Measurements from ENCODE around the gene UMODL1. TPM values are rescaled to one million over a fixed set of nuclear protein-coding genes. Genes with fewer than 3 reads are reported as not detected.

The UMODL1 gene
- total RNA-seq, 4 donors from 2014 or later: 0.15 to 0.21 TPM; not detected in 2

DNA sequence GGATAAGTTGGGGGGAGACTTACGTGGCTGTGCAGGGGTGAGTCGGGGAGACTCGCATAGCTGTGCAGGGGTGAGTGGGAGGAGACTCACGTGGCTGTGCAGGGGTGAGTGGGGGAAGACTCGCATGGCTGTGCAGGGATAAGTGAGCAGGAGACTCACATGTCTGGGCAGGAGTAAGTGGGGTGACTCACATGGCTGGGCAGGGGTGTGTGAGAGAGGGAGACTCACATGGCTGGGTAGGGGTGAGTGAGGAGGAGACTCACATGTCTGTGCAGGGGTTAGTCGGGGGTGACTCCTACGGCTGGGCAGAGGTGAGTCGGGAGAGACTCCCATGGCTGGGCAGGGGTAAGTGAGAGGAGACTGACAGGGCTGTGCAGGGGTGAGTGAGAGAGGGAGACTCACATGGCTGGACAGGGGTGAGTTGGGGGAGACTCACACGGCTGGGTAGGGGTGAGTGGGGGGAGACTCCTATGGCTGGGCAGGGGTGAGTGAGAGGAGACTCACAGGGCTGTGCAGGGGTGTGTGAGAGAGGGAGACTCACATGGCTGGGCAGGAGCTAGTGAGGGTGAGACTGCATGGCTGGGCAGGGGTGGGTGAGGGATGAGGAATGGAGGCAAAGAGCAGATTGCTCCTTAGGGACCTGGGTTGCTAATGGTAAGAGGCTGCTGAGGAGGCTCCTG is 91.9 kb downstream of the UMODL1 start:
- H3K4me3 ChIP-seq: no peak overlapping the region
- H3K27me3 ChIP-seq: no peaks in the 10 kb centered on the region
- H3K27ac ChIP-seq: no peak overlapping the region
- H3K36me3 ChIP-seq: no peaks in the 10 kb centered on the region
- WGBS: 69% methylated on average over 9 of the region's 9 CpGs
- DNase-seq (ENCODE audit: low spot score in 2 of 2): peak; percentile 40 to 50
- peaks cover 4% of the 10 kb centered on the region for H3K4me1 ChIP-seq
- TF ChIP-seq, protein P1, sequence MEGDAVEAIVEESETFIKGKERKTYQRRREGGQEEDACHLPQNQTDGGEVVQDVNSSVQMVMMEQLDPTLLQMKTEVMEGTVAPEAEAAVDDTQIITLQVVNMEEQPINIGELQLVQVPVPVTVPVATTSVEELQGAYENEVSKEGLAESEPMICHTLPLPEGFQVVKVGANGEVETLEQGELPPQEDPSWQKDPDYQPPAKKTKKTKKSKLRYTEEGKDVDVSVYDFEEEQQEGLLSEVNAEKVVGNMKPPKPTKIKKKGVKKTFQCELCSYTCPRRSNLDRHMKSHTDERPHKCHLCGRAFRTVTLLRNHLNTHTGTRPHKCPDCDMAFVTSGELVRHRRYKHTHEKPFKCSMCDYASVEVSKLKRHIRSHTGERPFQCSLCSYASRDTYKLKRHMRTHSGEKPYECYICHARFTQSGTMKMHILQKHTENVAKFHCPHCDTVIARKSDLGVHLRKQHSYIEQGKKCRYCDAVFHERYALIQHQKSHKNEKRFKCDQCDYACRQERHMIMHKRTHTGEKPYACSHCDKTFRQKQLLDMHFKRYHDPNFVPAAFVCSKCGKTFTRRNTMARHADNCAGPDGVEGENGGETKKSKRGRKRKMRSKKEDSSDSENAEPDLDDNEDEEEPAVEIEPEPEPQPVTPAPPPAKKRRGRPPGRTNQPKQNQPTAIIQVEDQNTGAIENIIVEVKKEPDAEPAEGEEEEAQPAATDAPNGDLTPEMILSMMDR (IDR thresholded peaks at IDR 0.05): no peak
- TF ChIP-seq POLR2A (IDR thresholded peaks at IDR 0.05) (no peak), EP300 (IDR thresholded peaks at IDR 0.05) (no peak), POLR2AphosphoS5 (IDR thresholded peaks at IDR 0.05) (no peak)
- H3K9me3 ChIP-seq: no peaks in the 10 kb centered on the region

DNA sequence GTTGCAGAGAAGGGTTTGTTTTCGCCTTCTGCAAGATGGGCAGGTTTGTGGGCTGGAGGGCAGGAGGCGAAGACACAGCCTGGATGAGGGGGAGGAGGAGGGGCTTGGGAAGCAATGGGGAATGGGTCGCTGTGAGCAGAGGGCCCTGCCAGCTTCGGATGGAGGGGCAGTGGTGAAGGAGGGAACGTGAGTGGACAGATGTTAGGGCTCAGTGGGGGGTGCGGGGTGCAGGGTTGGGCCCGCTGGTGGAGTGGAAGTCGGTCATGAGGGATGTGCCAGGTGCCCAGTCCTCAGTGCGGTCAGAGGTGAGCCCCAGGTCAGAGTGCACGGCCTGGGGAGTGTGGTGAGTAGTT is 92.4 kb downstream of the UMODL1 start:
- no peaks in the 10 kb centered on the region for H3K36me3 ChIP-seq
- peak in 1 of 2 donors; percentile 40 for DNase-seq (ENCODE audit: low spot score in 2 of 2)
- no peak overlapping the region for H3K4me3 ChIP-seq
- WGBS: 93% methylated on average over 10 of the region's 10 CpGs
- H3K27ac ChIP-seq: no peak overlapping the region
- no peaks in the 10 kb centered on the region for H3K9me3 ChIP-seq
- TF ChIP-seq EP300 (IDR thresholded peaks at IDR 0.05) (no peak), POLR2A (IDR thresholded peaks at IDR 0.05) (no peak), POLR2AphosphoS5 (IDR thresholded peaks at IDR 0.05) (no peak)
- TF ChIP-seq, protein P1 (IDR thresholded peaks at IDR 0.05): no peak
- peaks cover 4% of the 10 kb centered on the region for H3K4me1 ChIP-seq
- no peaks in the 10 kb centered on the region for H3K27me3 ChIP-seq

DNA sequence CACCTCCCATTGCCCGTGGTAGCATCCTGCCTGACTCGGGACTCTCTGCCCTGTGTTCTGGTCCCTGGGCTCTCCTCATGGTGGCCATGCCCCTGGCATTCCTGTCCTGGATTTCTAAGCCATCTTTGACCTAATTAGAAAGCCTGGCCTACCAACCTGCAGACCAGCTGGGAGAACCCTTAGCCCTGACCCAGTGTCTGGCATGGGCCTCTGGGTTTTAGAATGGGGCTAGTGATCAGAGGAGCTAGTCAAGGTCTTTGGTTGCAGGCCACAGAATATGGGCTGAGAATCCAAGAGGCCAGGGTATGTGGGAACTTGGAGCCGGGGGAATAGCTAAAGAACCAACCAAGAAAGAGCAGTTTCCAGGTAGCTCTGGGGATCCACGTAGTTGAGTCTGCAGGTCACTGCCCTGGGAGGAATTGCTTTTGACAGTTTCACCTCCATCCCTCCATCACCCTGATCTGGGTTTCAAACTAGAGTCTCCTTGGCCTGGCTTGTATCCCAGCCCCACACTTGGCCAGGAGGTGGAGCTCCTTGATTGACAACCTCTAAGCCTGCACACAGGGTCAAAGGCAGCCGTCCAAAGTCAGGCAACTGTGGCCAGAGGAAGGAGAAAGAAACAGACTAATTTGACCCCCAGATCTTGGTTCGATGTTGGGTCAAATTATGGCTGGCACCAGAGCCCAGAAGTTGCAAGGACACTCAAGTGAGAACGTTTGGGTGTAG is 93.1 kb downstream of the UMODL1 start:
- Histone ChIP-seq H3K4me1 (peaks cover 4% of the 10 kb centered on the region), H3K27me3 (no peaks in the 10 kb centered on the region), H3K9me3 (no peaks in the 10 kb centered on the region), H3K27ac (no peak overlapping the region), H3K36me3 (no peaks in the 10 kb centered on the region), H3K4me3 (no peak overlapping the region)
- TF ChIP-seq, protein P1 (IDR thresholded peaks at IDR 0.05): peak; percentile 17 to 32
- no peak for TF ChIP-seq EP300 (IDR thresholded peaks at IDR 0.05)
- no peak for TF ChIP-seq POLR2A (IDR thresholded peaks at IDR 0.05)
- no peak for TF ChIP-seq POLR2AphosphoS5 (IDR thresholded peaks at IDR 0.05)
- 58% methylated on average over 7 of the region's 7 CpGs for WGBS
- DNase-seq (ENCODE audit: low spot score in 2 of 2): peak in 1 of 2 donors; percentile 81

DNA sequence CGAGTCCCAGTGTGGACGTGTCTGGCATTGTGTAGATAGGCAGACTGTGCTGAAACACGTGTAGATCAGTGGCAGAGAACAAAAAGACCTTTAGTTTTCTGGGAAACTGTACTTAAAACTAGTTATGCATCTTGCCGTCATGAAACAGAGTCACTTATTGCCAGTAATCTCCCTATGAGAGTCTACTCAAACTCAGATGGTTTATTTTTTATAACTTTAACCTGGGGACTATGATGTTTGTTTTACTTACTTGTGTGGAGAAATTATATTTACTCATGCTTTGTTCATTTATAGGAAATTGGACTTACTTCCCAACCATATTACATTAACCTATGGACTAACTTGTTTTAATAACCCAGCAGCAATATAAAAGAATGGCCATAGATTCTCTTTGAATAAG is 93.7 kb downstream of the UMODL1 start:
- no peak for DNase-seq (ENCODE audit: low spot score in 2 of 2)
- WGBS: 57% methylated on average over 4 of the region's 4 CpGs
- H3K36me3 ChIP-seq: no peaks in the 10 kb centered on the region

DNA sequence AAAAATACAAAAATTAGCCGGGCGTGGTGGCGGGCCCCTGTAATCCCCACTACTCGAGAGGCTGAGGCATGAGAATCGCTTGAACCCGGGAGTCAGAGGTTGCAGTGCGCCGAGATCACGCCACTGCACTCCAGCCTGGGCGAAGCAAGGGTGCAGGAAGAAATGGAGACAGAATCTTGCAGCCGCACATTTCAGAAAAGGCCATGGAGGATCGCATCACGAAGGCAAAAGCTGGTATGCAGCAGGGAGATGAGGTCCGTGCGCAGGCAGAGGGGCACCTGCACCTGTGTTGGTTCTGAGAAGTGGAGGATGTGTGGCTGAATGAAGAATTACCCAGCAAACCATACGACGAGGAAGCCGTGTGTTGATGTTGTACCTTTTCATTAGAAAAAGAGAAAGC is 94.8 kb downstream of the UMODL1 start:
- Histone ChIP-seq H3K27ac (no peak overlapping the region), H3K9me3 (no peaks in the 10 kb centered on the region), H3K4me1 (peaks cover 15% of the 10 kb centered on the region), H3K27me3 (no peaks in the 10 kb centered on the region), H3K36me3 (no peaks in the 10 kb centered on the region), H3K4me3 (no peak overlapping the region)
- TF ChIP-seq, protein P1 (IDR thresholded peaks at IDR 0.05): no peak
- TF ChIP-seq POLR2AphosphoS5 (IDR thresholded peaks at IDR 0.05) (no peak), POLR2A (IDR thresholded peaks at IDR 0.05) (no peak), EP300 (IDR thresholded peaks at IDR 0.05) (no peak)
- peak in 1 of 2 donors; percentile 70 for DNase-seq (ENCODE audit: low spot score in 2 of 2)
- WGBS: 94% methylated on average over 18 of the region's 18 CpGs

More for the DNA sequence above, 93.7 kb downstream of the UMODL1 start:
- Histone ChIP-seq H3K4me1 (peaks cover 6% of the 10 kb centered on the region), H3K9me3 (no peaks in the 10 kb centered on the region), H3K4me3 (no peak overlapping the region), H3K27ac (no peak overlapping the region), H3K27me3 (no peaks in the 10 kb centered on the region)
- no peak for TF ChIP-seq POLR2A (IDR thresholded peaks at IDR 0.05)
- no peak for TF ChIP-seq POLR2AphosphoS5 (IDR thresholded peaks at IDR 0.05)
- TF ChIP-seq EP300 (IDR thresholded peaks at IDR 0.05): no peak
- TF ChIP-seq, protein P1 (IDR thresholded peaks at IDR 0.05): no peak

All from suprapubic skin (tissue), 4 donors.